H1 (cell line): ENCODE data around the gene DUSP3.

ENCODE experiments used
- BRCA1 ChIP-seq: IDR thresholded peaks from 2 replicates; pipeline ENCODE4 v1.6.1; 2012; ENCODE audit warnings: low read depth, low read length, improper control_type of control experiment
- CHD2 ChIP-seq: IDR thresholded peaks from 2 replicates; pipeline ENCODE4 v1.6.1; 2012; ENCODE audit warnings: low read length, improper control_type of control experiment
- CTCF ChIP-seq, 3 experiments: IDR thresholded peaks; 1 replicate in 2 of 3; 2 replicates in 1 of 3; pipeline versions ENCODE4 v1.5.1 to v1.6.1; 2011; ENCODE audit warnings: low read length in 3 of 3, mild to moderate bottlenecking in 3 of 3, inconsistent platforms in 2 of 3, low read depth in 1 of 3, moderate library complexity in 1 of 3; ENCODE audit not compliant: insufficient read depth in 1 of 3; ENCODE audit errors: control extremely low read depth in 1 of 3
- EP300 ChIP-seq, 2 experiments: IDR thresholded peaks; 1 replicate in 1 of 2; 2 replicates in 1 of 2; pipeline ENCODE4 v1.6.1; 2011 to 2012; ENCODE audit warnings: low read depth in 2 of 2, low read length in 2 of 2, mild to moderate bottlenecking in 2 of 2, borderline replicate concordance in 1 of 2, inconsistent platforms in 1 of 2, moderate library complexity in 1 of 2
- EZH2 ChIP-seq: fragments of 200-600 bp; sonication (generic); IDR thresholded peaks from 2 replicates; pipeline ENCODE4 v1.7.1; 2012; ENCODE audit warnings: low read depth, mild to moderate bottlenecking, moderate library complexity, low read length, inconsistent platforms; ENCODE audit not compliant: severe bottlenecking
- JUN ChIP-seq: IDR thresholded peaks from 2 replicates; pipeline ENCODE4 v1.6.1; 2011; ENCODE audit warnings: low read depth, mild to moderate bottlenecking, improper control_type of control experiment, low read length
- KDM1A ChIP-seq: fragments of 200-600, 300-600 bp; sonication (generic); IDR thresholded peaks from 2 replicates; pipeline ENCODE4 v1.7.1; 2016; ENCODE audit warnings: mild to moderate bottlenecking, low read length, borderline replicate concordance
- SUZ12 ChIP-seq: fragments of 200-600 bp; sonication (generic); IDR thresholded peaks from 2 replicates; pipeline ENCODE4 v1.6.1; 2012; ENCODE audit warnings: mild to moderate bottlenecking, inconsistent platforms, low read length, moderate library complexity, mixed read lengths
- TAF1 ChIP-seq: IDR thresholded peaks from 2 replicates; pipeline ENCODE4 v1.6.1; 2011; ENCODE audit warnings: mild to moderate bottlenecking, low read depth, low read length

- TF ChIP-seq CTCF (IDR thresholded peaks at IDR 0.05; ENCODE audit: control extremely low read depth in 1 of 3, insufficient read depth in 1 of 3, low read depth in 1 of 3, low read length in 3 of 3) (no peak), EP300 (IDR thresholded peaks at IDR 0.05; ENCODE audit: borderline replicate concordance in 1 of 2, low read depth in 2 of 2, low read length in 2 of 2) (no peak), BRCA1 (no peak), EZH2 (no peak), CHD2 (no peak), SUZ12 (no peak), JUN (no peak), KDM1A (no peak), TAF1 (peak; percentile 76)
These were observed 58.3 kb downstream of the DUSP3 start for GRCh38 chr17:43720311-43721060.
